NCI-H146 (cell line): ENCODE results near the gene RPLP2.

ENCODE experiments used
- DNase-seq: peaks from one replicate; lab custom pipeline; 2025; lab: John Stamatoyannopoulos, UW

Gene RPLP2

GRCh38 chr11:824292-824880 lies 14.6 kb downstream of the RPLP2 start:
- DNase-seq = no peak

GRCh38 chr11:824942-825341 lies 15.2 kb downstream of the RPLP2 start:
- DNase-seq = no peak

GRCh38 chr11:825366-826226 lies 15.8 kb downstream of the RPLP2 start:
- DNase-seq = no peak

DNA sequence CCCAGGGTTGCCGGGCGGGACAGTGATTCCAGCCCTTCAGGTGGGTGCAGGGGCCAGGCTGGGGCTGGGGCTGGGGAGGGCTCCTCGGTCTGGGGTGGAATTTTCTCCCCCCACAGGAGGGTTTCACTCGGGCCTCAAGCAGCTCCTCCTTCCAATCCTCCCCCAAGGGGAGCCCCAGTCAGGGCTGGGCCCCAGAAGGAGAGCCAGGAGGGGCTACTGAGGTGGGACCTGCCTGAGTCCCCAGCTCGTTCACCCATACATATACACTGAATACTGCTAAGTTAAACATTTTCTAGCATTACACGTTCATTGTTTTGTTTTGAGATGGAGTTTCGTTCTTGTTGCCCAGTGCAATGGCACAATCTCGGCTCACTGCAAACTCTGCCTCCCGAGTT lies 16.5 kb downstream of the RPLP2 start:
- no peak for DNase-seq

DNA sequence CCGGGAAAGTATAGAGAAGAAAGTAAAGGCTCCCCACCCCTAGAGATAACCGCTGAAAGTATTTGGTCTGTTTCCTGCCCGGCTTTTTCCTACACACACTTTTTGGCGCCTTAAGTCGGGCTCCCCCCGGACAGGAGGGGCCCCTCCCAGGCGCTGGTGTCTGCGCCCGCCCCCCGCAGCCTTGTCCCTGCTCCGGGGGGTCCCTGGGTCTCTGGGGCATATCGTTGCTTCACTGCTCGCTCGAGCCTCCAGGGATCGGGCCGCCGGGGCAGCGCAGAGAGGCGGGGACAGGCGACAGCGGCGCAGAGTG lies 17.0 kb downstream of the RPLP2 start:
- no peak for DNase-seq

GRCh38 chr11:827146-827896 lies 17.6 kb downstream of the RPLP2 start:
- DNase-seq = peak; percentile 60

DNA sequence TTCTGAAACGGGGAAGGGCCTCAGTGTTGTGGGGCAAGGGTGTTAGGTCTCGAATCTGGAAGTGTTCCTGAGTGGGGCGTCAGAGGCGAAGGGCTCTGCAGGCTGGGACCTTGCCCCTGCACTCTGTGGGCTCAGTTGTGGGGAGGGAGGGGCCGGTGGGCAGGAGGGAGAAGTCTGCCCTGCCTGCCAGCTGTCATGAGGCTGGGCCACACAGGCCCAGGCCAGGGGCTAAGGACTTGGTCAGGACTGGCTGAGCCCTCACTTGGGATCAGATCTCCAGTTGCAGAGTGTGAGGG lies 18.1 kb downstream of the RPLP2 start, which contains the start of gene CRACR2B:
CRACR2B (plus strand) TSS at position 23 of the 296 bp plus-strand sequence. CDS start 689 bp downstream, outside the sequence.
- DNase-seq = no peak

DNA sequence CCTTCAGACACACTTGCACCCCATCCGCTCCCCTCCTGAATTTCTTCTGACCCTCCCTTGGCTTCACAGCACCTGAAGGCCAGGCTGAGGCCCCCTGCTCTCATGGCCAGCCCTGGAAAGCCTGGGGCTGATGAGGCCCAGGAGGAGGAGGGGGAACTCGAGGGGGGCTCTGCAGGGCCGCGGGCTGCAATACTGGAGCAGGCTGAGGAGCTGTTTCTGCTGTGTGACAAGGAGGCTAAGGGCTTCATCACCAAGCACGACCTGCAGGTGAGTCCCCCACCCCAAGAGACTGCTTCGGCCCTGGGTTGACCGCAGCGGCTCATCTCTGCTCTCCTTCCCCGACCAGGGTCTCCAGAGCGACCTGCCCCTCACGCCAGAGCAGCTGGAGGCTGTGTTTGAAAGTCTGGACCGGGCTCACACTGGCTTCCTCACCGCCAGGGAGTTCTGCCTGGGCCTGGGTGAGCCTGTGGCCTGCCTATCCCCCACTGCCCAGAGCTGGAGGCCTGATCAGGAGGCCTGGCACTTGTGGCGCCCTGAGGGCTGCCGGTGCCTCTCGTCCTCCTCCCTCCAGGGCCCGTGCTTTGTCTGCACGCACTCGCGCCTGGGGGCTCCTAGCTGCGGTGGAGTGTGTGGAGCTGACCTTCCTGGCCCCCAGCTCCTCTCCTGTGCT lies 18.9 kb downstream of the RPLP2 start:
- DNase-seq = no peak

- no peak for DNase-seq
These were observed 19.5 kb downstream of the RPLP2 start for GRCh38 chr11:829176-829846.

DNA sequence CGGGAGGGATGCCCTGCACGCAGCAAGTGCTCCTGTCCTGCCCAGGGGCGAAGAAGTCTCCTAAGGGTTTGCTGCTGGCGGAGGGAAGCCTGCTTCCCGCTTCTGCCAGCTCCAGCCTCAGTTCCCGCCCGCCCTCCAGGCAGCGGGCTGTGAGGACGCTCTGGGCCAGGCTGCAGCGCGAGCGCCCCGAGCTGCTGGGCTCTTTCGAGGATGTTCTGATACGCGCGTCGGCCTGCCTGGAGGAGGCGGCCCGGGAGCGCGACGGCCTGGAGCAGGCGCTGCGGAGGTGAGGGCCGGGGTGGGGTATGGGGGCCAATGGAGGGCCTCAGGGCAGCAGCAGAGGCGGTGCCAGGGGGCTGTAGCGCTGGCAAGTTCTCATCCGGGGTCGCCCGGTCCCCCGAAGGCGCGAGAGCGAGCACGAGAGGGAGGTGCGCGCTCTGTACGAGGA lies 20.1 kb downstream of the RPLP2 start:
- DNase-seq = peak; percentile 48

- DNase-seq = peak; percentile 86
These were observed 20.7 kb downstream of the RPLP2 start for GRCh38 chr11:830295-831117.

DNA sequence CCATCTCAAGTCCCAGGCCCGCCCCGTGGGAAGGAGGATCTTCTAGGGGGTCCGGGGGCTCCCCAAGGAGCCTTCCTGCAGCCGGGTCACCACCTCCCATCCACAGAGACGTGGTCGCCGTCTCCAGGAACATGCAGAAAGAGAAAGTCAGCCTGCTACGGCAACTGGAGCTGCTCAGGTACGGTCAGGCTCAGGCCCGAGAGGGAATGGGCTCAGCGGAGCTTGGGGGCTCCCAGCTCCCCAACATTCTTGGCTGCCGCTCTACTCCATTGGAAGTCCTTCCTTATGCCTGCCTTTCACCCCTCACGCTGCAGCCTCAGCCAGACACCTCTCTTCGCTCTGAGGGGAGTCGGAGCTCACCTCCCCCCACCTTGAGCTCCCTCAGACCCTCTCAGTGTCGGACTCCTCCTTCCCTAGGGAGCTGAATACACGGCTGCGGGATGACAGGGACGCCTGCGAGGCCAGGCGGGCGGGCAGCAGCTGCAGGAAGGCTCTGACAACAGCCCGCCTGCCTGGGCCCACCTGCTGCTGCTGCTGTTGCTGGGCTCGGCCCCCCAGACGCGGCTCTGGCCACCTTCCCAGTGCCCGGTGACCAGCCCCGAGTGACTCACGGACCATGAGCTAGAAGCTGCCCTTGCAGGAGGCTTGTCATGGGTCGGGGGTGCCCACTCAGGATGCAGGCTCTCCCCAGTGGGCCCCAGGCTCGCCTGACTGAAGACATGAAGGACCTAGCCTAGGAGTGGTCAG lies 21.5 kb downstream of the RPLP2 start:
- peak; percentile 46 for DNase-seq

- no peak for DNase-seq
These were observed 22.3 kb downstream of the RPLP2 start for GRCh38 chr11:831961-832528.

- peak; percentile 58 for DNase-seq
These were observed 22.9 kb downstream of the RPLP2 start, which contains the start of gene CD151 for GRCh38 chr11:832529-833113. CD151 (plus strand) TSS chr11:832952; CDS start chr11:836070, 3,118 bp downstream.

GRCh38 chr11:833114-833791 lies 23.5 kb downstream of the RPLP2 start:
- peak; percentile 40 for DNase-seq

DNA sequence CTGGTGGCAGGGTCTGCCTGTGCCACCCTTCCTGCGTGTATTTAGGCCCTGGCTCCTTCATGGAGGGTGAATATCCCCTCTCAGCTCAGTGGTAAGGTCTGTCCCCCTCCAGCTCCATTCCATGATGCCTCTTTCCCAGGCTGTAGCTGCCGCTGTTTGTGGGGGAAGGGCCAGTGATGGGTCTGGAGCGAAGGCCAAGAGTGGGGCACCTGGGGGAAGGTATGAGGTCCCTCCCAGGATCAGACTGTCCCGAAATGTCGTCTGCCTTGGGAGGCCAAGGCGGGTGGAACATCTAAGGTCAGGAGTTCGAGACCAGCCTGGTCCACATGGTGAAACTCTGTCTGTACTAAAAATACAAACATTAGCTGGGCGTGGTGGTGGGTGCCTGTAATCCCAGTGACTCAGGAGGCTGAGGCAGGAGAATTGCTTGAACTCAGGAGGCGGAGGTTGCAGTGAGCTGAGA lies 24.1 kb downstream of the RPLP2 start:
- DNase-seq = no peak

- no peak for DNase-seq
These were observed 24.9 kb downstream of the RPLP2 start for GRCh38 chr11:834371-835316.

DNA sequence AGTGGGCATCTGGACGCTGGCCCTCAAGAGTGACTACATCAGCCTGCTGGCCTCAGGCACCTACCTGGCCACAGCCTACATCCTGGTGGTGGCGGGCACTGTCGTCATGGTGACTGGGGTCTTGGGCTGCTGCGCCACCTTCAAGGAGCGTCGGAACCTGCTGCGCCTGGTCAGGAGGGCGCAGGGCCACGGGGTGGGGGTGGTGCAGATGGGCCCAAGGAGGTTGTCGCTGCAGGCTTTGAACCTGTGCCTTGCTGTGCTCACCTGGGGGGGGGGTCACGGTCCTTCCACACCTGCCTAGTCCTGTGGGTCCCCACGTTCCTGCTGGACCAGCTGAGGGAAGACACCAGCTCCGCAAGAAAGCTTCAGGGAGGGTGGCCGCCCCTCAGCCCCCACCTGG lies 26.5 kb downstream of the RPLP2 start:
- no peak for DNase-seq
